ENCODE measurements around the gene KIF21A.

- TF ChIP-seq EZH2 (IDR thresholded peaks at IDR 0.05; ENCODE audit: borderline replicate concordance, low read length) (no peak), CTCF (conservative IDR thresholded peaks at IDR 0.05 in 1 of 2, IDR thresholded peaks at IDR 0.05 in 1 of 2; ENCODE audit: extremely low read depth in 1 of 2, insufficient read depth in 1 of 2, low read depth in 1 of 2, low read length in 2 of 2) (no peak)
Measured at GRCh38 chr12:39314547-39314946, 128.4 kb downstream of the KIF21A start.
